ENCODE measurements around the gene PPIL1.

PPIL1 gene

GRCh38 chr6:36888654-36889481 is 14.3 kb upstream of the PPIL1 start:
- no peak for DNase-seq (ENCODE audit: low read depth in 2 of 2)

GRCh38 chr6:36888115-36888643 is 13.6 kb upstream of the PPIL1 start:
- DNase-seq (ENCODE audit: low read depth in 2 of 2): no peak

- no peak for DNase-seq (ENCODE audit: low read depth in 2 of 2)
Measured at GRCh38 chr6:36886950-36887618, 12.5 kb upstream of the PPIL1 start.

GRCh38 chr6:36885461-36886401 is 11.1 kb upstream of the PPIL1 start, which contains the start of gene C6orf89:
TSS of gene C6orf89 (plus strand) at chr6:36885952. CDS start at chr6:36899445, 13,493 bp downstream.
- DNase-seq (ENCODE audit: low read depth in 2 of 2): peak; percentile 89 to 95

GRCh38 chr6:36884610-36885009 is 10.0 kb upstream of the PPIL1 start:
- DNase-seq (ENCODE audit: low read depth in 2 of 2): no peak

- DNase-seq (ENCODE audit: low read depth in 2 of 2): no peak
Measured at GRCh38 chr6:36875250-36875633, 639 bp upstream of the PPIL1 start.

GRCh38 chr6:36873612-36874442 is 776 bp downstream of the PPIL1 start:
- no peak for DNase-seq (ENCODE audit: low read depth in 2 of 2)

- no peak for DNase-seq (ENCODE audit: low read depth in 2 of 2)
Measured at GRCh38 chr6:36873115-36873514, 1.5 kb downstream of the PPIL1 start.

GRCh38 chr6:36871686-36872085 is 2.9 kb downstream of the PPIL1 start:
- DNase-seq (ENCODE audit: low read depth in 2 of 2): no peak

- DNase-seq (ENCODE audit: low read depth in 2 of 2): no peak
Measured at GRCh38 chr6:36867471-36868224, 7.0 kb downstream of the PPIL1 start.

GRCh38 chr6:36865835-36866234 is 8.8 kb downstream of the PPIL1 start:
- no peak for DNase-seq (ENCODE audit: low read depth in 2 of 2)

GRCh38 chr6:36863670-36864540 is 10.7 kb downstream of the PPIL1 start:
- DNase-seq (ENCODE audit: low read depth in 2 of 2): no peak

- DNase-seq (ENCODE audit: low read depth in 2 of 2): no peak
Measured at GRCh38 chr6:36862848-36863382, 11.7 kb downstream of the PPIL1 start.

- no peak for DNase-seq (ENCODE audit: low read depth in 2 of 2)
Measured at GRCh38 chr6:36862164-36862847, 12.3 kb downstream of the PPIL1 start.

GRCh38 chr6:36860126-36860525 is 14.5 kb downstream of the PPIL1 start:
- no peak for DNase-seq (ENCODE audit: low read depth in 2 of 2)

GRCh38 chr6:36858407-36858981 is 16.1 kb downstream of the PPIL1 start:
- DNase-seq (ENCODE audit: low read depth in 2 of 2): no peak

- no peak for DNase-seq (ENCODE audit: low read depth in 2 of 2)
Measured at GRCh38 chr6:36857325-36857724, 17.3 kb downstream of the PPIL1 start.

GRCh38 chr6:36856277-36856676 is 18.3 kb downstream of the PPIL1 start:
- no peak for DNase-seq (ENCODE audit: low read depth in 2 of 2)
